ENCODE results near the gene GNG14.
"Not testable (repeated sequence)": the region's sequence is repeated elsewhere in the genome, so short reads cannot be mapped to it uniquely, and the experiment has no call there.

The GNG14 gene

DNA sequence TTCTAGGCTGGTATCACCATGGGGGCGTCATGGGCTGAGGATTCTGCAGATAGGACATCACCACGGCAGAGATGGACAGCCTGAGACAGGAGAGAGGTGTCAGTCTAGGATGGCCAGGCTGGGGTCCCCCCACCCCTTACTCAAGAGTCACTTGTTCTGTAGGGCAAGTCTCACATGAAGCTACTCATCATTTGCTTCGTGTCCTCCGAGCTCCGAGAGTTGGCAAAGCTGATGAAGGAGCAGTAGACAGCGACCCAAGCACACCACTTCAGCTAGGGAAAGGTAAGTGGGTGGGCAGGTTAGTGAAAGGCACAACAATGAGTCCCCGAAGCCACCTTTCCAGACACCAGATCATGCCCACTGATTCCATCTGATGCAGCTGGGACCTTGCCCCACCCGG is 19.5 kb upstream of the GNG14 start:
- no peak for DNase-seq

DNA sequence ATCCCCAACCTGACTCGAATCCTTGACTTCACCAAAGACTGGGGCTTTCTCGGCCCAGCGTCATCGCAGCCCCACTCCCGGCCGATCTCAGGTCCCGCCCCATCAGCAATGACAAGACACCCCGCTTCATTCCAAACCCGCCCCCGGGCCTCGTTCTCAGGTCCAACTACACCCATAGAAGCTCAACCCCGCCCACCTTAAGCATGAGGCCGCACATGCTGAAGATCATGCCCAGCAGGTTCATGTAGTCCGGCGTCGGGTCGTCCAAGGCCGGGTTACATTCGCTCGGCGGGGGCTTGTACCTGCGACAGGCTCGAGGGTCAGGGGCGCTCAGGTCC is 18.9 kb upstream of the GNG14 start:
- no peak for DNase-seq

DNA sequence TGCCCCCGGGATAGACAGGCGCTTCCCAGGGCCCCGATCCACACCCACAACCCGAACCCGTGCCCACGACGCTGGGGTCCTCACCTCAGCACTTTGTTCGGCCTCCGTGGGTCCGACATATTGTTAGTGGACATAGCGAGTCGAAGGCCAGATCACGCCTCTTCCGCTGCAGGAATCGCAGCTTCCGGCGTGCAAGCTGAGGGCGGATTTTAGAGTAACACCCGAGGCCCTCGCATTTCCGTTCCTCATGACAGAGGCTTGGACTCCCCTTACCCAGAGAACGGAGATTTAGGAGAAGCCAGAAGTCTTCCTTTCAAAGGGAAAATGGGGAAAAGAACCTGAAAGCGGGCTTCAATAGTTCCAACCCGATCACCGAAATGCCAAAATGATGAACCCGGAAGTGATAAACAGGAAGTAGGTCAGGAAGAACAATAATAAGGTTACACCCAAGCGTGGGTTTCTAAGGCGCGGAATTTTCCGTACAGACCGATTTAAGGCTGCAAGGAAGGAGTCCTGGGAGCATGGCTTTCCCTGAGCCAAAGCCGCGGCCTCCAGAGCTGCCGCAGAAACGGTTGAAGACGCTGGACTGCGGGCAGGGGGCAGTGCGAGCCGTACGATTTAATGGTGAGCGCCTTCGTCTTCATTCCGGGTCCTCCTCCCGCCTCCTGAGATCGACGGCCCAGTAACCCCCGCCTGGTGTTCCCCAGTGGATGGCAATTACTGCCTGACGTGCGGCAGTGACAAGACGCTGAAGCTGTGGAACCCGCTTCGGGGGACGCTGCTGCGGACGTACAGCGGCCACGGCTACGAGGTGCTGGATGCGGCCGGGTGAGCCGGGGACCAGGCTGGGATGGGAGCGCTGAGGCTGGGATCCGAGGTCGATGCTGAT is 18.3 kb upstream of the GNG14 start:
- DNase-seq, result no peak

GRCh38 chr19:12670159-12670928 is 17.5 kb upstream of the GNG14 start:
- no peak for DNase-seq

DNA sequence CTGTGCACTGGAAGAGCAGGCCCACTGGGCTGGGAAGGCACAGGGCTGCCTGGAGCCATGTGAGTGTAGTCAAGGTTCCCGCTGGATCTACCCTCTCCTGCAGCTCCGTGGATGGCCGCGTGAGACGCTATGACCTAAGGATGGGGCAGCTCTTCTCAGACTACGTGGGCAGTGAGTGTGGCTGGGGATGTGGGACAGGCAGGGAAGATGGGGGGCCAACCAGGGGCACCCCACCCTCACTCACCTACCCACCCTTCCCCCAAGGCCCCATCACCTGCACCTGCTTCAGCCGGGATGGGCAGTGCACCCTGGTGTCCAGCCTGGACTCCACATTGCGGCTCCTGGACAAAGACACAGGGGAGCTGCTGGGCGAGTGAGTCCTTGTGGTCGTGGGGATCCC is 15.1 kb upstream of the GNG14 start:
- no peak for DNase-seq

DNA sequence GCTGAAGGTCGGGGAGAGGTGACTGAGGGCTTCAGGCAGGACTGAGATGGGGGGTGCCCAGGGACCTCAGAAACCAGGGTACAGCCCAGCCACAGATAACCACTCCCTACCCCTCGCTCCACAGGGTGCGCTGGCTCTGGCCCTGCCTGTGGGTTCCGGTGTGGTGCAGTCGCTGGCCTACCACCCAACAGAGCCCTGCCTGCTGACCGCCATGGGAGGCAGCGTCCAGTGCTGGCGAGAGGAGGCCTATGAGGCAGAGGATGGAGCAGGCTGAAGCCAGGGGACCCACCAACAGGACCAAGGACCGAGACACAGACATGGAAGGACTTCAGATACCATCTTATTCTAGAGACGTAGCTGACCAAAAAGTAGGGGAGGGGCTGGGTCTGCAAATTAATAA is 12.4 kb upstream of the GNG14 start:
- DNase-seq, result no peak

DNA sequence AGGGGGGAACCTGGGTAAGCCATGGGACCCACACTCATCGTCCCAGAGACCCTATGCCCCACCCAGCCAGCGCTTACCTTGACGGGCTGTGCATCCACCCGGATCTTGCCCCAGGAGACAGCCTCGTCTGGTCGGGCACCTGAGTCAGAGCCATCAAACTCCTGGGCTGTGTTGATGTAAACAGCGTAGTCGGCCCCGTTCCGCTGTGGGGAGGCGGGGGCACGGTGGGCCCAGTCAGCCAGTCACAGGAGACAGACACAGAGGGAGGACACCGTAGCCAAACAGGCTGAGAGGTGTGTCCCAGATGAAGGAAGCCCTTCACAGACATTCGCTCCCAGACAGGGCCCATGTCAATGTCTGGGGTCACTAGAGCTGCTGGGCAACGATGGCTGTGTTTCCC is 11.9 kb upstream of the GNG14 start:
- no peak for DNase-seq

DNA sequence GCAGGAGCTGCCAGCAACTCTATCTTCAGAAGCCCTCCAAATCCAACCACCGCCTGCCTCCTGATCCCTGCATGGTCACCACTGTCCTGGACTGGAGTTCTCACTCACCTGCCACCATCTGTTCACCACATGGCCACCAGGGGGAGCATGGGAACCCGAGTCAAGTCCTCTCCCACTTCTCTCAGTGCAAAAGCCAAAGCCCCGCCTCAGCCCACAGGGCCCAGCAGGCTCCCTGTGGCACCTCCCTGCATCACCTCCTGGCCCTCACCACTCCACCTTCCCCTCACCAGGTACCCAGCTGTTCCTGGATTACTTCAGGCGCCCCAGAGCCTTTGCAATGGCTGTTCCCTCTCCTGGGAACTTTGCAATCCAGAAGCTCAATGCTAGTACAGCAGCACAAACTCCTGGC is 11.4 kb upstream of the GNG14 start:
- DNase-seq, result no peak

DNA sequence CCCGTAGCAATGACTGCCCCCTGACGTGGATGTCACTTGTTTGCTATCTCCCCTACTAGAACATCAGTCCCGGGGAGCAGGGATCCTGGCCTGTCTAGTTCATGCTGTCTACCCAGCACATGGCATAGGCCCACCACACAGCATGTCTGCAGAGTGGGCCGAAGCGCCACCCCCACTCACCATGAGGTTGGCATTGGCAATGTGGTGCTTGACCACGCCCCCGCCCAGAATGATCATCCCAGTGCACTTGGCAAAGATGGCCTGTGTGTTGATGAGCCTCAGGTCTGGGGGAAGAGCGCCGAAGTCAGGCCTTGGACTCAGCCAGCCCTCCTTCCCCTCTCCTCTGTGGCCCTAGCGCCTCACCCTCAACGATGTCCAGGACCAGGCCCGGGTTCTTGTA is 10.9 kb upstream of the GNG14 start:
- DNase-seq, result no peak

DNA sequence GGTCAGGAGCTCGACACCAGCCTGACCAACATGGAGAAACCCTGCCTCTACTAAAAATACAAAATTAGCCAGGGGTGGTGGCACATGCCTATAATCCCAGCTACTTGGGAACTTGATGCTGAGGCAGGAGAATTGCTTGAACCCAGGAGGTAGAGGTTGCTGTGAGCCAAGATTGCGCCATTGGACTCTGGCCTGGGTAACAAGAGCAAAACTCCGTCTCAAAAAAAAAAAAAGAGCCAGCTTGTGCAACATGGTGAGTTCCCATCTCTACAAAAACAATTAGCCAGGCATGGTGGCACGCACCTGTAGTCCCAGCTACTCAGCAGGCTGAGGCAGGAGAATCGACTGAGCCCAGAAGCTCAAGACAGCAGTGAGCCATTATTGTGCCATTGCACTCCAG is 9.8 kb upstream of the GNG14 start:
- not testable (repeated sequence) for DNase-seq

DNA sequence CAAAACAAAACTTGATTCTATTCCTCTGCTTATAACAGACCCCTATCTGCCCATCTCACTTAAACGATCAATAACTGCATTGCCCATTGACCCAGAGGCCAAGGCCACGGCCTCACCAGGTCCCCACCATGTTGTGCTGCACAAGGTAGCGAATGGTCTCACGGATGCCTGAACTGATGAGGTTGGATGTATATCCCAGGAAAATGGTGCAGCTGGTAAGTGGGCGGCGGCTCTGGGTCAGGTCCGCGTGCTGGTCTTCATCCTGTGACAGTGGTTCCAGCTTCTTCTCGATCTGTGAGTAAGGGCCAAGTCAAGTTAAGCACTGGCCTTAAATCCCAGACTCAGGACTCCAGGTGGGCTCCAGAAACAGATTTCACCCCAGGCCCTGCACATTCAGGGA is 7.8 kb upstream of the GNG14 start:
- no peak for DNase-seq

- DNase-seq, result peak; percentile 74
Measured at GRCh38 chr19:12681074-12681987, 6.5 kb upstream of the GNG14 start, which contains the start of gene DHPS. DHPS (minus strand) TSS chr19:12681880; CDS start chr19:12681766, 114 bp downstream.

- DNase-seq, result no peak
Measured at GRCh38 chr19:12685831-12686230, 2.0 kb upstream of the GNG14 start.

DNA sequence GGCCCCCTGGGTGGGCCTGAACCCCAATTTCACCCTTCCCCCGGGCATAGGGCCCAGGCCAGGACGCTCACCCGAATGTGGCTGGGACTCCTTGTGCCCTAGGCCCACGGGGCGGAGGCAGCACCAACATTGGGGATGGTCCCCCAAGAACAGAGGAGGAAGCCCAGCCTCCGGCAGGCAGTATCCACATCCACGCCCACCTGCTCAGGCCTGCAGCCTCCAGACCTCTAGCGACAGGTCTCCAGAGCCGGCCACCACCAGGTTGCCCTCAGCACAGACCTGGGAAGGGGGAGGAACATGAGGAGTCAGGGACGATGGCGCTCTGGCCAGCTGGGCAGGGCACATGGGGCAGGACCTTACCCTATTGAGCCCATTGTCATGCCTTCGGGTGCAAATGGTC is 1.2 kb downstream of the GNG14 start:
- no peak for DNase-seq

- DNase-seq, result no peak
Measured at GRCh38 chr19:12689581-12690216, 1.9 kb downstream of the GNG14 start.

DNA sequence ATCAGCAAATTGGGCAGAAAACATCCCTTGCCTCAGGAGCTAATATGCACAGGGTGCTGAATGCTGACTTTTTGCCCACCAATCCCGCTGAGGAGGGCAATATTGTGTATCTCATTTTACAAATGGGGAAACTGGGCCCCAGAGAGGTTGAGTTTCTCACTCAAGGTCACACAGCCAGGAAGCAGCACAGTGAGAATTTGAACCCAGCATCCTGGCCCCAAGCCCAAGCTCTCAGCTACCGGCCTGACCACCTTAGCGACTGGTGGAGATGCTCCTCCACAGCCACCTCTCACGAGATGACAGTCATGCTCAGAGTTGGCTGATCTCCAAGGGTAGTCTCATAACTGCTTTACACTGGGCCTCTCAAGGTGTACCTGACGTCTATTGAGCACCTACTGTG is 5.2 kb downstream of the GNG14 start:
- DNase-seq, result no peak

DNA sequence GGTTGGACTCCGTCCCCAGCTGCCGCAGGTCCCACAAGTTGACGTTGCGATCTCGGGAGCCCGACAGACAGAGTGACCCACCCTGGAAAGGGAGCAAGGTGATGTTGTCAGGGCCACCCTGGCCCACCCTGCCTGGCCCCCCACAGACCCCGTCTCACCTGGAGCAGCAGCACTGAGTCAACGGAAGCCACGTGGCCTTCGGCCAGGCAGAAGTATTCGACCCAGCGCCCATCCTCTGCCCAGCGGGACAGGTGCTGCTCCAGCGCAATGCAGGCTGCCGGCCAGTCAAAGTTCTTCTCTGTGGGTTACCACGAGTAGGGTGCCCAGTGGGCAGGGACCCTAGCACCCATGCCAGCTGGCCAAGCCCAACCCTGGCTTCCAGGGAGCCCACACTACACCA is 6.8 kb downstream of the GNG14 start:
- no peak for DNase-seq

GRCh38 chr19:12695096-12695495 is 7.3 kb downstream of the GNG14 start:
- no peak for DNase-seq

DNA sequence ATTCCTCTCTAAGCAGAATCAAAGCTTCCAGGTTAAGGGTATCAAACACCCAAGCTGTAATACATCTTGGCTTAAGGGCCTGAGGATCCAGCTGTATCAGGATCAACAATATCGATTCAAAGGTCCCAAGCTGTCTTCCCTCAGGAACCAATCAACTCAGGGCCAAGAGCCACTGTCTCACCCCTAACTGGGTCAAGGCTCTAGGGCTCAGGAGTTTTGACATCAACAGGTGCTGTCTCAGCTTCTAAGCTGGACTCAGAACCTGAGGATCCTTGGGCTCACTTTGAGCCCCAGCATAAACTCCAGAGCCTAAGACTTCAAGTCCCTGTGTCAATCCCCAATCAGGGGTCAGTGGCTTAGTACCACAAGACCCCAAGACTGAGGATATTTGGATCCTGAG is 7.7 kb downstream of the GNG14 start:
- no peak for DNase-seq

DNA sequence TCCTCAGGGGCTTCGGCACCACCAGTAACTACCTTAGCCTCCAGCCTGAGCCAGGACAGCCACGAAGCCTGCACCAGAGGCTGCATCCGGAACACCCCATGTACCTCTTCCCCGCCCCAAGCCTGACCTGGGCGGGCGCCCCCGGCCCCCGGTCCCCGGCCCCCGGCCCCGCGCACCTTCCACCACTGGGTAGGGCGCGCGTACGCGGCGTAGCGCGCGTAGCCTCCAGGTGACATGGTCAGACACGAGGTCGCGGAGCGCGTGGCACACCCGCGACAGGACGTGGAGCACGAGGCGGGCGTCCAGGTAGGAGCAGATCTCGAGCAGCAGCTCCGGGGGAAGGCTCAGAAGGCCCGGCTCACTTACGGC is 8.2 kb downstream of the GNG14 start:
- DNase-seq, result no peak

DNA sequence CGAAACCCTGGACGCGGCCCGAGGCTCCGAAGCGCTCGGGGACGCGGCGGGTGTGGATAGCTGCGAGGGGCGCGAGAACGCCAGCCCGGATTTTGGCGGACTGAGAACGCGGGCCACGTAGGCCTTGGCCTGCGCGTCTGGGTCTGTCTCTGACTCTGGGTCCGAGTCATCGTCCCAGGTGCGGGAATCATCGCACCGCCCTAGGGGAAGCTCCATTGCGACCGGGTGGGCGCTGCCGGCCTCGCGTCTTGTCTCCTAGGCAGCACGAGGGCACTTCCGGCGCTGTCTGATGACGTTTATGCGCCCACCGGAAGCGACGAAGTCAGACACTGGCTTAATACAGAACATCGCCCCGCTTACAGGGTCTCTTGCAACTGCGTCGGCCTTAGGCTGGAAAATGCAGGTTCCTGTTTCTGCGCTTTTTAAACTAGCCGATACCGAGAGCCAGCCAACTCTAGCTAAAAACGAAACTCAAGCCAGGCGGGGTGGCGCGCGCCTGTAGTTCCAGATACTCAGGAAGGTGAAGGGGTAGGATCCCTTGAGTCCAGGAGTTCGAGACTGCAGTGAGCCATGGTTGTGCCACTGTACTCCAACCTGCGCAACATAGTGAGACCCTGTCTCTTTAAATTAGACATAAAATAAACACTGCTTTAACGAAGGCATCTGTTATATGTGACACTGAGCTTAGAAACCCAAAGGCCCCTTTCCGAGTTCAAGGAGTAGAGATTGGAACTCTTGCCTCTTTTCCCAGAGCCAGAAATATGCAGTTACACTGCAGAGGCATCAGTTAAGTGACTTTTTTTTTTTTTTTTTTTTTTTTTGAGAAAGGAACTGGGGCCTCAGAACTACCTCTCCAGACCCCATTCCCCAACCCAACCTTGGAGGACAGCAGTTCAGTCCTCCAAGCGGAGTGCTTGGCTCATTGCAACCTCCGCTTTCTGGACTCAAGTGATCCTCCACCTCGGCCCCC is 8.9 kb downstream of the GNG14 start, which contains the start of gene FBXW9:
FBXW9 (minus strand) TSS at position 266 of the 970 bp plus-strand sequence; CDS start at position 216, 50 bp downstream.
- peak; percentile 18 for DNase-seq

Data from NCI-H187 treated with DMSO at 0.1 percent for 48 hours (cell line).